NB4 (cell line): ENCODE data around the gene CLPTM1L.

Experiments used
- CTCF ChIP-seq: IDR thresholded peaks from one replicate; pipeline ENCODE4 v1.5.1; 2012; ENCODE audit warnings: low read depth, low read length
- POLR2A ChIP-seq: IDR thresholded peaks from 2 replicates; pipeline ENCODE4 v1.6.1; 2011; ENCODE audit warnings: mild to moderate bottlenecking; ENCODE audit not compliant: insufficient read length; ENCODE audit errors: extremely low read depth

- TF ChIP-seq POLR2A (no peak), CTCF (no peak)
Measured at GRCh38 chr5:1317921-1318565, 26.9 kb downstream of the CLPTM1L start.
